UCSD-AML1 (cell line): Measurements from ENCODE around the gene FRMD4A.
A peak's percentile ranks its signal among the peaks of the same experiment; 100 is the strongest.

Source experiments
- DNase-seq: peaks from one replicate; lab custom pipeline; 2025; ENCODE audit not compliant: unreplicated experiment; lab: John Stamatoyannopoulos, UW

The FRMD4A gene

DNA sequence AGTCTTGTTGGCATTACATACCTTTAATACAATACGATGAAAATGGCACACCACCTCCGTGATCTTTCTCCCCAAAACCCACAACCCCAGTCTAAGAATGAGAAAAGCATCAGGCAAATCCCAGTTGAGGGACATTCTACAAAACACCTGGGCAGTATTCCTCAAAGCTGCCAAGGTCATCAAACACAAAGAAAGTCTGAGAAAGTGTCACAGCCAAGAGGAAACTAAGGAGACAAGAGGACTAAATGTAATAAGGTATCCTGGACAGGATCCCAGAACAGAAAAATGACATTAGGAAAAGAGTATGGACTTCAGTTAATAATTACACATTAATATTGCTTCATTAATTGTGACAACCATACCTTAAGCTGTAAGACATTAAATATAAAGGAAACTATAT is 14.5 kb upstream of the FRMD4A start:
- no peak for DNase-seq

DNA sequence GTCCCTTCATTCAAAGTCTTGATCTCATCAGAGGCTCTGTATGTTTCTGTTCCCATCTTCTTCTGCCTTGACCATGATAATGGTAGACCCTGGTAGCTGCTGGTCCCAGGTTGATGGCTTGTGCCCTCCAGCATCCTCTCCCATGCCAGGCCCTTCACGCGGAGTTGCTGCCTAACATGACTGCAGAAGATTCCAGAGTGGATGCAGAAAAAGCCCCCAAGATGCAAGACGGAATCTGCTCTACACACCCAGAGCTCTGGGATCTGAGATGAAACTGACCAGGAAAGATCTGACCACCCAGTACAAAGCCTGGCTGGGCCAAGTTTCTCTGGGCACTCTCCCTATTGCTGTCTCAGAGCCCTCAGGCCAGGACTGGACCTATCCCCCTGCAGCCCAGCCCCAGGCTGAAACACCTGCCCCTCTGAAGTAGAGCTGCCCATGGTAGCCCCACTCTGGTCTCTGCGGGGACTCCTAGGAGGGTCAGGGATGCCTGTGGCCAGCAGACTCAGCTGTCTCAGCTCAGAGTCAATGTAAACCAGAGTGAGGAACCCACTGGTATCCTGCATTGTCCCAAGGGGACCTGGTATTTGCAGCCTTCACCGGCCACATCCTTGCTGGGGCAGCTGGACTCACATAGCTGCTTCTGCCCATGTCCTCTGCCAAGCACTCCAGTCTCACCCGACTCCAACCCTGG is 9.5 kb upstream of the FRMD4A start:
- no peak for DNase-seq

DNA sequence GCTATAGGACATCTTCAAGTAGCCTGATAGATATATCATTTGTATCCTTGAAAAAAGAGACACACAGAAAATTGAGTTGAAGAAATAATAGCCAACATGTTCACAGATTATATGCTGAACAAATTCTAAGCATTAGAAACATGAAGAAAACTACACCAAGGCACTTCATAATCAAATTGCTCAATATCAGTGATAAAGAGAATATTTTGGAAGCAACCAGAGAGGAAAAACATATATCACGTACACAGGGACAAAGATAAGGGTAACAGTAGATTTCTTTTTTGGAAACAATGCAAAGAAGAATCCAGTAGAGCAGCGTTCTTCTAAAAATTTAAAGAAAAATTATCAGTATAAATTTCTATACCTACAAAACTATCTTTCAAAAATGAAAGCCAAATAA is 6.0 kb upstream of the FRMD4A start:
- no peak for DNase-seq

- DNase-seq, result no peak
Observed at GRCh38 chr10:14334771-14335170, 4.0 kb upstream of the FRMD4A start.

- no peak for DNase-seq
Observed at GRCh38 chr10:14333606-14334005, 2.9 kb upstream of the FRMD4A start.

DNA sequence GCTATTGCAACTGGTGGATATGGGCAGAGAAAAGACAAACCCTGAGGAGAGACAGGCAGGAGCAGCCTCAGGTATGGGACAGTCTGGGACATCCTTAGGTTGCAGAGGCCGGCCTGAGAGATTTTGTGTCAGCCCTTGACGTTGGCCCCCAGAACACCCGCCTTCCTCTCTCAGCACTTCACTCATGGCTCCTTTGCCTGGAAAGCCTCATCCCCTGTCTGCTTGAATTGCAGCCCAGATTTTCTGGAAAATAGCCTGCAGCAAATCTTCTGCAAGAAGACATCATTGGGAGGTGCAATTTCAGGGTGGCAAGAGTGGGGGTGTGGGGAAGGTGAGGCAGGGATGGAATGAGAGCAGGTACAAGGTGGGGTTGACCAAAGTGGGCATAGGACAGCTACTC is 2.2 kb upstream of the FRMD4A start:
- DNase-seq, result no peak

DNA sequence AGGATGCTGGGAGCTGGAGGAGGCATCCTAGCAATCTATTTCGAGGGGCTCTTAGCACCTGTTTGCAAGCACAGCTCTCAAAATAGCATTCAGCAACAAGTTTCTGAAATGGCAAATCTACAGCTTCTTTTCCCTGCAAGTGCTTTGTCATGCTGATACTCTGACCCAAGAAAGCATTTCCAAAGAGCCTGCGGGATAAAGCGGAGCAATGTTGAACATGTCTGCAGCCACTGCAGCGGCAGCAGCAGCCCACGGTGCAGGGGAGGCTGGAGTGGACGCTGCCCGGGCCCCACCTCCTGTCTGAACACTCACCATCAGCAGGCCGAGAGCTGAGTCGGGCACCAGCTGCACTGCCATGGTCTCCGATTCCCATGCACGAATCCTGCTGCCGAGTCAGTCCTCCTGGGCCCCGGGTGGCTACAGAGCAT is 964 bp downstream of the FRMD4A start:
- no peak for DNase-seq

- no peak for DNase-seq
Observed at GRCh38 chr10:14328881-14329672, 1.6 kb downstream of the FRMD4A start.

GRCh38 chr10:14327527-14327926 is 3.2 kb downstream of the FRMD4A start:
- no peak for DNase-seq

DNA sequence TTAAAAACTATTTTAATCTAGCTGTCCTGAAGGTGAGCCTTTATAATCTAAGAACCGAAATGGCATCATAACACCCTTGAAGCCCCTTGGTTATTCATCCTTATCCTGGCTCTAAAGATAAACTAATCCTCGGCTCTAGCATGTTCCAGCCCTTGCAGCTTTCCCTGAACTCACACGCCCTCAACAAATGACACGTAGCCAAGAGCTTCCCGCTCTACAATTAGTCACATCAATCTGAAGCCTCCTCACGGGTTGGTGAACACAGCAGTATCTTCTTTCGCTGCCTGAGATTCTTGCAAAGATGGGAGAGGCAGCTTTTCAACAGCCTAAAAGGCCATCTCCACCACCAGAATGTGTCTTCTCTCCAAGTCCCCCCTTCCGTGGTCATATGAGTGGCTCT is 4.1 kb downstream of the FRMD4A start:
- DNase-seq, result no peak

DNA sequence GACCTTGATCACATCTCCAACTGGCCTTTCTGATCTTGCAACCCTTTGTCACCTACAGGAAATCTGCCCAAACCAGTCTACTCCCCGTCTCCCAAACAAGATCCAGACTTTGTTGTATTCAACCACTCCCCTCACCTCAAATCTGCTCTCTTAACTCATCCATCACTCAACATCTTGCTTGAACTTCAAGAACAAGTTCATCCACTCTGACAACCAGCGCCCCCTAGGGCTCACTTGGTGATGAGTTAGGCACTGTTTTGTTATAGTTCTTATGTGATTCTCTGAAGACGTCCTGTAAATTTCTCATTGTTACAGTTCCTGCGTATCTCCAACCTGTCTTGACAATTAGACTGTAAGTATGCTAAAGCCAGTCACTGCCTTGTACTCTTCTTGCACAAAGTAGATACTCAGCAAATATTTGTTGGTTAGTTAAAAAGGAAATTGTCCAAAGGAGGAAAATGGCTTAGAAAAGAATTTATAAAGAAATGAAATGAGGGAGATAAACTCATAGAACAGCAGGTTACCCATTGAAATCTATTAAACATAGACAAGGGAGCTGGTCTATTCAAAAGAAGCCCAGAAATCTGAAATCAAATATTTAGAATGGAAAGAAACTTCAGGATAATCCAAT is 5.3 kb downstream of the FRMD4A start:
- DNase-seq, result peak; percentile 55

DNA sequence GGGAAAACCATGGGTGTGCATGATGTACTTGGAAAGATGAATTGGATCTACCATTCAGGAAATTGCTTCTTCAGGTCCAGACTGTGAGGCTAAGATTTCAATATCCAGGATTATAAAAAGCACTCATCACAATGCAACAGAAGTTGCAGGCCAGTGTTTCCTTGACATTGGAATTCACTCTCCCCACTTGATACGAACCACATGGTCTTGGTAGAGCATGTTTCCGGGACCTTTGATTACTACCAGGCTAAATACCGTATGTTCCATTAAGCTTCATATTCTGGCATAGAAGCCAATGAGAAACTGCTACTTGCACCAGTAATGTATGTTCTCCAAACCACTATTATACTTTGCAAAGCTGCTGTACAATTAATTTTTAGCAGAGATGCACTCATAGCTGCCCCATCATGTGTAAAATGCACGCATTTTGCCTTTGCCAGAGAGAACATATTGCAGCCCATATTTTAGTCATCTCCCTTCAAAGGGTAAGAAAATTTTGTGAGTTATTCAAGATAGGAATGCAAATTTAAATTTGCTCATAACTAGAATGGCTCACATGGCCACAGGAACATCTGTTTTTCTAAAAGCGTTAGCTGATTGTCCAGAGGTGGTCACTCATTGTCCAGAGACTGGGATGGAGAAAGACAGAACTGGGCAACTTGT is 8.1 kb downstream of the FRMD4A start:
- no peak for DNase-seq

DNA sequence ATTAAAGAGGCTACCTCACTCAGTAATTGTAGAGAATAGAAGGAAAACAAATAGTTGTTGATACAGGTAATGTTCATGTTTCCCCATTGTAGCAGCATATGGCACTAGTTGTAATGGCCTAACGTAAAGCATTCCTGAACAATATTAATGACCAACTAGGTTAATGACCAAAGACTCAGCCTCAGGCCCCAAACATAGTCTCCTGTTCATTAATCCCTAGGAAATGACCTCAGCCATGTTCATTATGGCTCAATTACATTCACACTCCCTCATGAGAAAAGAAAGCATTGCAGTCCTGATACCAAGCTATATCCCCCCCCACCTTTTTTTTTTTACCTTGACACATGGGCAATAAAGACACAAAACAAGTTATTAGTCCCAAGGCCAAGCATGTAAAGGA is 12.7 kb downstream of the FRMD4A start:
- DNase-seq, result no peak

- DNase-seq, result no peak
Observed at GRCh38 chr10:14312014-14312413, 18.7 kb downstream of the FRMD4A start.

DNA sequence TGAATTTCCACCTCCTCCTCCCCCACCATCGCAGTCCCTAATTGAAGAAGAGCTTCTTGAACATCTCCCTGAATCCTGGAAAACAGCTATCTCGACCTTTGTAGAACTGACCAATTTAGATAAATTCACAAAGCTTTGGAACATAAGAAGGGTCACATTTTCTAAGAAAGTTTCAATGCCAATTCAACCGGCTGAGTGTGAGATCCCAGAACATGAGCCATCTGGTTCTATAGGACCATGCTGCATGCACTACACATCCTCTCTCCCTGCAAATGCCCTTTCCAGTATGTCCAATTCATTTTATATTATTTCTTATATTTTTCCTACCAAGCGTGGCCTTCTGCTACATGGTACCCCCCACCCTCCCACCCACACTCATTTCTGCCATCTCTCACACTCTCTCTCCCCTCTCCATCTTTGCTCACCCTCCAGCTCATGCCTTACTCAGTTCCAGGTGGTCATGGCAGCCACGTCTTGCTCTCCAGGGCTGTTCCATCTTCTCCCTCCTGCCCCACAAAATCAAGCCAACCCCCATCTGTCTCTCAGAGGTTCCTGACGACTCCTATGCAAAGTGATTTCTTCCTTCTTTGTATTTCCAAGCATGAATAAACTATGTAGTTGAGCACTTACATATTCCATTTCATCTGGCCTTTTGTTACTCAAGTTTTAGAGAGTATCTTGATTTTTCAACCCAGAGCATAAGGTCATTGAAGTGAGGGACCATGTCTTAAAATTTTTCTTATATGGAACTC is 19.3 kb downstream of the FRMD4A start:
- DNase-seq, result no peak

DNA sequence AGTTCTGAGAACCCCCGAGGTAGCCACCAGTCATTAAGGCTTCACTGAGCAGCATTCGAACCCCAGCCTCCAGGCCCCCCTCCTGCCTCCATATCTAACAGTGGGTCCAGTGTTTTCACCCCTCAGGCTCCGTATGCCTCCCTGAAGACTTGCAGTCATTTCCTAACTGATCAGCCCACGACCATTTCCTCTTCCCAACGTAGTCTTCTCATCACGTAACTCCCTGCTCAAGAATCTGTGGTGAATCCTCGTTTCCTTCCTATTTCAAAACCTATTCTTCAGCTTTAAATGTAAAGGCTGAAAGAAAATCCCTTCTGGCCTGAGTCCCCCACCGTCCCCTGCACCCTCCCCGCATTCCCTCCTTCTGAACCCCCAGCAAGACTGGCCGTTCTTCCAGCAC is 21.1 kb downstream of the FRMD4A start:
- no peak for DNase-seq

- no peak for DNase-seq
Observed at GRCh38 chr10:14306190-14306589, 24.5 kb downstream of the FRMD4A start.

GRCh38 chr10:14304046-14304445 is 26.7 kb downstream of the FRMD4A start:
- DNase-seq, result no peak

DNA sequence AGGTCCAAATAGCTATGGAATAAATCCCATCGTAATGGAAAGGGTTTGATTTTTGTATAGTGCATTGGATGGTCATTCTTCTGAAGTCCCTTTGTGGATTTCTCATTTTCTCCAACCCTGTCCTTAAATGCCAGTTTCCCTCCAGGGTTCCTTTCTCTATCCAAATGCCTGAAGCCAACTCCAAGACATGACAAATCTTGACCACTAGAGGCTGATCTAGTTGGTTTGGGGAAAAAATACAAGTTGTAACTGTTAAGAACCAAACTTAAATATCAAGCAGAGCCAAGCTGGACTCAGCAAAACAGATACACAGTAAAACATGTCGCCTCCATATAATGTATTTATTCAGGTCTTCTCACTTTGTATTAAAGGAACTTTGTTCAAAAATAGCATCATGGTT is 28.7 kb downstream of the FRMD4A start:
- no peak for DNase-seq

DNA sequence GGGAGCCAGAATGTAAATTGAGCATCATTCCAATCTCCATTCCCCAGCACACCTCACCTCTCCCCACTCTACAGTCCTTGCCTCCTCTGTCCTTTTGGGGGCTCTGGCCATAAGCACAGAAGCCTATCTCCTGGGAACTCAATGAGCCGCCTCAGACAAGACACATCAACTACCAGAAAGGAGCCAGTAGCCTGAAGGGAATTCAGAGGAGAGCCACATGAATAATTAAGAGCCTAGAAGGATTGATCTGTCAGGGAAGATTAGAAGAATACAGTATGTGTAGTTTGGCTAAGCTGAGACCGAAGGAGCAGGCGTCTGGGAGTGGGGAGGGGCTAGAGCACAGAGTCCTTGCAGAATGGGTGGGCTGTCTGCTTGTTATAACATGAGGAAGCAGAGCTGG is 31.2 kb downstream of the FRMD4A start:
- no peak for DNase-seq
